Inflammatory macrophage (primary cell): ENCODE measurements around the gene TRIM56.
"Not testable (repeated sequence)": the region's sequence is repeated elsewhere in the genome, so short reads cannot be mapped to it uniquely, and the experiment has no call there.

Experiments used
- DNase-seq, 2 donors: peaks; one replicate each; pipeline ENCODE4 v3.0.0-alpha.2; 2020 to 2022
- total RNA-seq, 18 experiments: gene quantifications; one replicate each; lab custom pipeline; 2026; ENCODE audit warnings: mixed read lengths in 6 of 18, inconsistent platforms in 2 of 18; lab: John Stamatoyannopoulos, UW

Gene TRIM56, protein sequence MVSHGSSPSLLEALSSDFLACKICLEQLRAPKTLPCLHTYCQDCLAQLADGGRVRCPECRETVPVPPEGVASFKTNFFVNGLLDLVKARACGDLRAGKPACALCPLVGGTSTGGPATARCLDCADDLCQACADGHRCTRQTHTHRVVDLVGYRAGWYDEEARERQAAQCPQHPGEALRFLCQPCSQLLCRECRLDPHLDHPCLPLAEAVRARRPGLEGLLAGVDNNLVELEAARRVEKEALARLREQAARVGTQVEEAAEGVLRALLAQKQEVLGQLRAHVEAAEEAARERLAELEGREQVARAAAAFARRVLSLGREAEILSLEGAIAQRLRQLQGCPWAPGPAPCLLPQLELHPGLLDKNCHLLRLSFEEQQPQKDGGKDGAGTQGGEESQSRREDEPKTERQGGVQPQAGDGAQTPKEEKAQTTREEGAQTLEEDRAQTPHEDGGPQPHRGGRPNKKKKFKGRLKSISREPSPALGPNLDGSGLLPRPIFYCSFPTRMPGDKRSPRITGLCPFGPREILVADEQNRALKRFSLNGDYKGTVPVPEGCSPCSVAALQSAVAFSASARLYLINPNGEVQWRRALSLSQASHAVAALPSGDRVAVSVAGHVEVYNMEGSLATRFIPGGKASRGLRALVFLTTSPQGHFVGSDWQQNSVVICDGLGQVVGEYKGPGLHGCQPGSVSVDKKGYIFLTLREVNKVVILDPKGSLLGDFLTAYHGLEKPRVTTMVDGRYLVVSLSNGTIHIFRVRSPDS
- total RNA-seq: 20.9 to 187 (median 52.8) reads per million in 18 experiments

GRCh38 chr7:101085162-101085964 lies at the start of gene TRIM56:
Gene TRIM56 (plus strand): TSS chr7:101085481. CDS start chr7:101087313, 1,832 bp downstream.
- peak; percentile 56 to 67 for DNase-seq

DNA sequence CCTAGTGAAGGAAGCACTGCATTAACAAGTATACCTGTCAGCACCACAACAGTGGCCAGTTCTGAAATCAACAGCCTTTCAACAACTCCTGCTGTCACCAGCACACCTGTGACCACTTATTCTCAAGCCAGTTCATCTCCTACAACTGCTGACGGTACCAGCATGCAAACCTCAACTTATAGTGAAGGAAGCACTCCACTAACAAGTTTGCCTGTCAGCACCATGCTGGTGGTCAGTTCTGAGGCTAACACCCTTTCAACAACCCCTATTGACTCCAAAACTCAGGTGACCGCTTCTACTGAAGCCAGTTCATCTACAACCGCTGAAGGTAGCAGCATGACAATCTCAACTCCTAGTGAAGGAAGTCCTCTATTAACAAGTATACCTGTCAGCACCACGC lies 49.3 kb upstream of the TRIM56 start:
- DNase-seq: no peak

- DNase-seq: not testable (repeated sequence)
These were observed 44.0 kb upstream of the TRIM56 start for GRCh38 chr7:101041283-101041682.

GRCh38 chr7:101058355-101058754 lies 26.9 kb upstream of the TRIM56 start:
- DNase-seq: peak; percentile 33 to 42

DNA sequence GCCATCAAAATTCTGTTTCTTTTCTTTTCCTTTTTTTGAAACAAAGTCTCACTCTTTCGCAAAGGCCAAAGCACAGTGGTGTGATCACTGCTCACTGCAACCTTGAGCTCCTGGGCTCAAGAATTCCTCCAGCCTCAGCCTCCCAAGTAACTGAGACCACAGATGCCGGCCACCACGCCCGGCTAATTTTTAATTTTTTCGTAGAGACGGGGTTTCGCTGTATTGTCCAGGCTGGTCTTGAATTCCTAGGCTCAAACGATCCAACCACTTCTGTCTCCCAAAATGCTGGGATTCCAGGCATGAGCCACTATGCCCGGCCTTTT lies 25.7 kb upstream of the TRIM56 start:
- DNase-seq: no peak

DNA sequence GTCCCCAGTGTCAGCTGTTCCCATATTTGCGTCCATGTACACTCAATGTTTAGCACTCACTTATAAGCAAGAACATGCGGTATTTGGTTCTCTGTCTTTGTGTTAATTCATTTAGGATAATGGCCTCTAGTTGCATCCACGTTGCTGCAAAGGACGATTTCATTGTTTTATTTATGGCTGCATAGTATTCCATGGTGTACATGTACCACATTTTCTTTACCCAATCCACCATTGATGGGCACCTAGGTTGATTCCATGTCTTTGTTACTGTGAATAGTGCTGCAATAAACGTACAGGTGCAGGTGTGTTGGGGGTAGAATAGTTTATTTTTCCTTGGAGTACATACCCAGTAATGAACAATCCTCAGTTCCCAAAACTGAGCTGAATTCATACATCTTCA lies 24.3 kb upstream of the TRIM56 start:
- no peak for DNase-seq

- DNase-seq: not testable (repeated sequence)
These were observed 21.1 kb upstream of the TRIM56 start for GRCh38 chr7:101064176-101064550.

DNA sequence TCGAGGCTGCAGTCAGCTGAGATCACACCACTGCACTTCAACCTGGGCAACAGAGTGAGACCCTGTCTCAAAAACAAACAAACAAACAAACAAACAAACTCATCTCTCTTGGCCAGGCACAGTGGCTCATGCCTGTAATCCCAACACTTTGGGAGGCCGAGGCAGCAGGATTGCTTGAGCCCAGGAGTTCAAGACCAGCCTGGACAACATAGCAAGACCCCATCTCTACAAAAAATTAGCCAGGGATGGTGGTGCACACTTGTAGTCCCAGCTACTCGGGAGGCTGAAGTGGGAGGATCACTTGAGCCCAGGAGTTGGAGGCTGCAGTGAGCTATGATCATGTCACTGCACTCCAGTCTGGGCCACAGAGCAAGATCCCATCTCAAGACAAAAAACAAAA lies 20.1 kb upstream of the TRIM56 start:
- DNase-seq: not testable (repeated sequence)

- no peak for DNase-seq
These were observed 19.0 kb upstream of the TRIM56 start for GRCh38 chr7:101066141-101066832.

GRCh38 chr7:101066833-101067177 lies 18.5 kb upstream of the TRIM56 start:
- DNase-seq: no peak

GRCh38 chr7:101068401-101068800 lies 16.9 kb upstream of the TRIM56 start:
- no peak for DNase-seq

DNA sequence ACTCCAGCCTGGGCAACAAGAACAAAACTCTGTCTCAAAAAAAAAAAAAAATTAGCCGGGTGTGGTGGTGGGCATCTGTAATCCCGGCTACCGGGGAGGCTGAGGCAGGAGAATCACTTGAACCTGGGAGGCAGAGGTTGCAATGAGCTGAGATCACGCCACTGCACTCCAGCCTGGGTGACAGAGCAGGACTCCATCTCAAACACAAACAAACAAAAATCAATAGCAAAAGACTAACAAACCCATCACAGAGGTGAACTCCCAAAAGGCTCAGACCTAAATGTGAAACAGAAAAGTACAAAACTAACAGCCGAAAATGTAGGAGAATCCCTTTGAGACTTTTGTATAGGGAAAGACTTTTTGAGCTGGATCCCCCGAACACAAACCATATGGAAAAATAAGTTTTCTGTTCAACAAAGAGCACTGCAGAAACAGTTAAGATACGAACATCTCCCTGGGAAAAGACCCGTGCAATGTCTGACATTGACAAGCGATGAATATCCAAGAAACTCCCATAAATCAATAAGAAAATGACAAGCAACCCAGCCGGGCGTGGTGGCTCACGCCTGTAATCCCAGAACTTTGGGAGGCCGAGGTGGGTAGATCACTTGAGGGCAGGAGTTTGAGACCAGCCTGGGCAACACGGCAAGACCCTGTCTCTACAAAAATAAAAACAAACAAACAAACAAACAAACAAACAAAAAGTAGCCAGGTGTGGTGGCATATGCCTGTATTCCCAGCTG lies 13.7 kb upstream of the TRIM56 start:
- DNase-seq: not testable (repeated sequence)

GRCh38 chr7:101075646-101076045 lies 9.6 kb upstream of the TRIM56 start:
- DNase-seq: no peak

DNA sequence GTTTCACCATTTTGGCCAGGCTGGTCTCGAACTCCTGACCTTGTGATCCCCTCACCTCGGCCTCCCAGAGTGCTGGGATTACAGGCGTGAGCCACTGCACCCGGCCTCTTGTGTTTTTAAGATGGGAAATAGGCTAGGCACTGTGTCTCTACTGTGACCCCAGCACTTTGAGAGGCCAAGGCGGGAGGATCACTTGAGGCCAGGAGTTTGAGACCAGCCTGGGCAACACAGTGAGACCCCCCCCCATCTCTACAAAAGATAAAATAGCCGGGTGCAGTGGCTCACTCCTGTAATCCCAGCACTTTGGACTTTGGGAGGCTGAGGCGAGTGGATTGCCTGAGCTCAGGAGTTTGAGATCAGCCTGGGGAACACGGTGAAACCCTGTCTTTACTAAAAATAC lies 9.1 kb upstream of the TRIM56 start:
- DNase-seq: not testable (repeated sequence)

- DNase-seq: peak; percentile 59 to 75
These were observed 7.8 kb upstream of the TRIM56 start for GRCh38 chr7:101077303-101078086.

GRCh38 chr7:101081432-101081831 lies 3.8 kb upstream of the TRIM56 start:
- peak; percentile 24 to 43 for DNase-seq

GRCh38 chr7:101084865-101085161 lies 468 bp upstream of the TRIM56 start:
- DNase-seq: no peak

DNA sequence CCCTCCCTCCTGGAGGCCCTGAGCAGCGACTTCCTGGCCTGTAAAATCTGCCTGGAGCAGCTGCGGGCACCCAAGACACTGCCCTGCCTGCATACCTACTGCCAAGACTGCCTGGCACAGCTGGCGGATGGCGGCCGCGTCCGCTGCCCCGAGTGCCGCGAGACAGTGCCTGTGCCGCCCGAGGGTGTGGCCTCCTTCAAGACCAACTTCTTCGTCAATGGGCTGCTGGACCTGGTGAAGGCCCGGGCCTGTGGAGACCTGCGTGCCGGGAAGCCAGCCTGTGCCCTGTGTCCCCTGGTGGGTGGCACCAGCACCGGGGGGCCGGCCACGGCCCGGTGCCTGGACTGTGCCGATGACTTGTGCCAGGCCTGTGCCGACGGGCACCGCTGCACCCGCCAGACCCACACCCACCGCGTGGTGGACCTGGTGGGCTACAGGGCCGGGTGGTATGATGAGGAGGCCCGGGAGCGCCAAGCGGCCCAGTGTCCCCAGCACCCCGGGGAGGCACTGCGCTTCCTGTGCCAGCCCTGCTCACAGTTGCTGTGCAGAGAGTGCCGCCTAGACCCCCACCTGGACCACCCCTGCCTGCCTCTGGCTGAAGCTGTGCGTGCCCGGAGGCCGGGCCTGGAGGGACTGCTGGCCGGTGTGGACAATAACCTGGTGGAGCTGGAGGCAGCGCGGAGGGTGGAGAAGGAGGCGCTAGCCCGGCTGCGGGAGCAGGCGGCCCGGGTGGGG lies 2.2 kb downstream of the TRIM56 start:
- no peak for DNase-seq

GRCh38 chr7:101088069-101088425 lies 2.8 kb downstream of the TRIM56 start:
- DNase-seq: no peak

GRCh38 chr7:101088858-101089529 lies 3.7 kb downstream of the TRIM56 start:
- no peak for DNase-seq
